Measurements from ENCODE around the gene B4GALT7.
A peak's percentile ranks its signal among the peaks of the same experiment; 100 is the strongest.
"Not testable (repeated sequence)": the region's sequence is repeated elsewhere in the genome, so short reads cannot be mapped to it uniquely, and the experiment has no call there.

Gene B4GALT7

GRCh38 chr5:177599731-177600507 lies at the start of gene B4GALT7:
B4GALT7 (plus strand) TSS chr5:177600132; CDS start chr5:177600211, 79 bp downstream.
- Histone ChIP-seq H3K36me3 (ENCODE audit: insufficient read depth, low read length) (peaks cover 20% of the 10 kb centered on the region; the same call in 1 of the 2 replicates), H3K4me1 (ENCODE audit: control insufficient read depth, insufficient read depth, low read length, unreplicated experiment) (peaks cover 6% of the 10 kb centered on the region), H3K4me3 (ENCODE audit: low read depth, low read length) (peak within 1 kb of the TSS; percentile 95), H3K27ac (ENCODE audit: low read depth, low read length) (peak within 1 kb of the TSS; percentile 77), H2AFZ (ENCODE audit: low read length, unreplicated experiment) (peak within 1 kb of the TSS; percentile 100), H3K79me2 (ENCODE audit: control insufficient read depth, insufficient read depth, low read length, unreplicated experiment) (peaks cover 15% of the 10 kb centered on the region), H3K27me3 (ENCODE audit: insufficient read depth, low read length) (no peaks in the 10 kb centered on the region)

- no peaks in the 10 kb centered on the region for H3K27me3 ChIP-seq (ENCODE audit: insufficient read depth, low read length)
- peaks cover 18% of the 10 kb centered on the region for H3K4me1 ChIP-seq (ENCODE audit: control insufficient read depth, insufficient read depth, low read length, unreplicated experiment)
- no peak overlapping the region for H3K27ac ChIP-seq (ENCODE audit: low read depth, low read length)
- H2AFZ ChIP-seq (ENCODE audit: low read length, unreplicated experiment), result no peak overlapping the region
- peaks cover 9% of the 10 kb centered on the region; the same call in 1 of the 2 replicates for H3K36me3 ChIP-seq (ENCODE audit: insufficient read depth, low read length)
- peak overlapping the region; percentile 92 for H3K4me3 ChIP-seq (ENCODE audit: low read depth, low read length)
- H3K79me2 ChIP-seq (ENCODE audit: control insufficient read depth, insufficient read depth, low read length, unreplicated experiment), result peaks cover 58% of the 10 kb centered on the region
Measured at GRCh38 chr5:177552839-177553455, 47.0 kb upstream of the B4GALT7 start.

- peaks cover 13% of the 10 kb centered on the region for H3K4me1 ChIP-seq (ENCODE audit: control insufficient read depth, insufficient read depth, low read length, unreplicated experiment)
- peak overlapping the region; percentile 25; the same call in 1 of the 2 replicates for H3K27ac ChIP-seq (ENCODE audit: low read depth, low read length)
- H3K4me3 ChIP-seq (ENCODE audit: low read depth, low read length), result peak overlapping the region; percentile 92
- H3K27me3 ChIP-seq (ENCODE audit: insufficient read depth, low read length), result no peaks in the 10 kb centered on the region
- H3K36me3 ChIP-seq (ENCODE audit: insufficient read depth, low read length), result peaks cover 9% of the 10 kb centered on the region; the same call in 1 of the 2 replicates
- H2AFZ ChIP-seq (ENCODE audit: low read length, unreplicated experiment), result peak overlapping the region; percentile 33
- peaks cover 49% of the 10 kb centered on the region for H3K79me2 ChIP-seq (ENCODE audit: control insufficient read depth, insufficient read depth, low read length, unreplicated experiment)
Measured at GRCh38 chr5:177553671-177554429, 46.1 kb upstream of the B4GALT7 start.

GRCh38 chr5:177554474-177555111 lies 45.3 kb upstream of the B4GALT7 start, which contains the start of gene FAM193B:
FAM193B (minus strand) TSS chr5:177554563; CDS start chr5:177554458, 105 bp downstream.
- Histone ChIP-seq H3K36me3 (ENCODE audit: insufficient read depth, low read length) (peaks cover 9% of the 10 kb centered on the region; the same call in 1 of the 2 replicates), H3K27me3 (ENCODE audit: insufficient read depth, low read length) (no peaks in the 10 kb centered on the region), H3K27ac (ENCODE audit: low read depth, low read length) (peak within 1 kb of the TSS; percentile 25; the same call in 1 of the 2 replicates), H3K4me1 (ENCODE audit: control insufficient read depth, insufficient read depth, low read length, unreplicated experiment) (peaks cover 13% of the 10 kb centered on the region), H2AFZ (ENCODE audit: low read length, unreplicated experiment) (peak within 1 kb of the TSS; percentile 92), H3K4me3 (ENCODE audit: low read depth, low read length) (peak within 1 kb of the TSS; percentile 92), H3K79me2 (ENCODE audit: control insufficient read depth, insufficient read depth, low read length, unreplicated experiment) (peaks cover 45% of the 10 kb centered on the region)

GRCh38 chr5:177555228-177555627 lies 44.7 kb upstream of the B4GALT7 start:
- H3K79me2 ChIP-seq (ENCODE audit: control insufficient read depth, insufficient read depth, low read length, unreplicated experiment), result peaks cover 38% of the 10 kb centered on the region
- no peaks in the 10 kb centered on the region for H3K27me3 ChIP-seq (ENCODE audit: insufficient read depth, low read length)
- peak overlapping the region; percentile 92; the same call in 1 of the 2 replicates for H3K4me3 ChIP-seq (ENCODE audit: low read depth, low read length)
- H3K27ac ChIP-seq (ENCODE audit: low read depth, low read length), result no peak overlapping the region
- H3K4me1 ChIP-seq (ENCODE audit: control insufficient read depth, insufficient read depth, low read length, unreplicated experiment), result peaks cover 11% of the 10 kb centered on the region
- H3K36me3 ChIP-seq (ENCODE audit: insufficient read depth, low read length), result peaks cover 9% of the 10 kb centered on the region; the same call in 1 of the 2 replicates
- H2AFZ ChIP-seq (ENCODE audit: low read length, unreplicated experiment), result peak overlapping the region; percentile 92

GRCh38 chr5:177555665-177556064 lies 44.3 kb upstream of the B4GALT7 start:
- peaks cover 7% of the 10 kb centered on the region for H3K4me1 ChIP-seq (ENCODE audit: control insufficient read depth, insufficient read depth, low read length, unreplicated experiment)
- H3K4me3 ChIP-seq (ENCODE audit: low read depth, low read length), result no peak overlapping the region; the same call in 1 of the 2 replicates
- peaks cover 9% of the 10 kb centered on the region; the same call in 1 of the 2 replicates for H3K36me3 ChIP-seq (ENCODE audit: insufficient read depth, low read length)
- H2AFZ ChIP-seq (ENCODE audit: low read length, unreplicated experiment), result no peak overlapping the region
- no peaks in the 10 kb centered on the region for H3K27me3 ChIP-seq (ENCODE audit: insufficient read depth, low read length)
- peaks cover 34% of the 10 kb centered on the region for H3K79me2 ChIP-seq (ENCODE audit: control insufficient read depth, insufficient read depth, low read length, unreplicated experiment)
- H3K27ac ChIP-seq (ENCODE audit: low read depth, low read length), result no peak overlapping the region

- H3K79me2 ChIP-seq (ENCODE audit: control insufficient read depth, insufficient read depth, low read length, unreplicated experiment), result peaks cover 20% of the 10 kb centered on the region
- peaks cover under 1% of the 10 kb centered on the region; the same call in 1 of the 2 replicates for H3K36me3 ChIP-seq (ENCODE audit: insufficient read depth, low read length)
- H3K27ac ChIP-seq (ENCODE audit: low read depth, low read length), result no peak overlapping the region
- H3K27me3 ChIP-seq (ENCODE audit: insufficient read depth, low read length), result no peaks in the 10 kb centered on the region
- peaks cover 10% of the 10 kb centered on the region for H3K4me1 ChIP-seq (ENCODE audit: control insufficient read depth, insufficient read depth, low read length, unreplicated experiment)
- no peak overlapping the region for H2AFZ ChIP-seq (ENCODE audit: low read length, unreplicated experiment)
- H3K4me3 ChIP-seq (ENCODE audit: low read depth, low read length), result no peak overlapping the region
Measured at GRCh38 chr5:177557041-177557647, 42.8 kb upstream of the B4GALT7 start.

- Histone ChIP-seq H3K4me3 (ENCODE audit: low read depth, low read length) (no peak overlapping the region), H3K79me2 (ENCODE audit: control insufficient read depth, insufficient read depth, low read length, unreplicated experiment) (peaks cover 14% of the 10 kb centered on the region), H3K4me1 (ENCODE audit: control insufficient read depth, insufficient read depth, low read length, unreplicated experiment) (peaks cover 5% of the 10 kb centered on the region), H3K27ac (ENCODE audit: low read depth, low read length) (no peak overlapping the region), H2AFZ (ENCODE audit: low read length, unreplicated experiment) (no peak overlapping the region), H3K27me3 (ENCODE audit: insufficient read depth, low read length) (no peaks in the 10 kb centered on the region), H3K36me3 (ENCODE audit: insufficient read depth, low read length) (no peaks in the 10 kb centered on the region)
Measured at GRCh38 chr5:177557796-177558195, 42.1 kb upstream of the B4GALT7 start.

- H2AFZ ChIP-seq (ENCODE audit: low read length, unreplicated experiment); H3K27ac ChIP-seq (ENCODE audit: low read depth, low read length); H3K79me2 ChIP-seq (ENCODE audit: control insufficient read depth, insufficient read depth, low read length, unreplicated experiment); H3K36me3 ChIP-seq (ENCODE audit: insufficient read depth, low read length); H3K27me3 ChIP-seq (ENCODE audit: insufficient read depth, low read length); H3K4me1 ChIP-seq (ENCODE audit: control insufficient read depth, insufficient read depth, low read length, unreplicated experiment); H3K4me3 ChIP-seq (ENCODE audit: low read depth, low read length): not testable (repeated sequence)
Measured at GRCh38 chr5:177559446-177559941, 40.4 kb upstream of the B4GALT7 start.

Data from ACC112 (cell line).